Smooth muscle cell (in vitro differentiated cells): Measurements from ENCODE around the gene SCGN. TPM values are rescaled to one million over a fixed set of nuclear protein-coding genes. Genes with fewer than 3 reads are reported as not detected.

ENCODE experiments used
- DNase-seq: peaks from one replicate; lab custom pipeline; 2025; ENCODE audit not compliant: unreplicated experiment; lab: John Stamatoyannopoulos, UW
- H2AFZ ChIP-seq: fragments of 200-600 bp; sonication (generic); 2 replicates; pipeline ENCODE4 v1.6.0; 2016; ENCODE audit warnings: antibody characterized with exemption, low read depth, mild to moderate bottlenecking
- H3F3A ChIP-seq: fragments of 200-600 bp; sonication (generic); 2 replicates; pipeline ENCODE4 v1.6.0; 2017; ENCODE audit warnings: antibody characterized with exemption, low read depth
- H3K27ac ChIP-seq: fragments of 200-600 bp; sonication (generic); 2 replicates; pipeline ENCODE4 v1.5.1; 2016; ENCODE audit warnings: low read depth, mild to moderate bottlenecking
- H3K27me3 ChIP-seq: fragments of 200-600 bp; sonication (generic); 2 replicates; pipeline ENCODE4 v1.6.1; 2016; ENCODE audit warnings: low read depth, mild to moderate bottlenecking
- H3K36me3 ChIP-seq: fragments of 200-600 bp; sonication (generic); 2 replicates; pipeline ENCODE4 v1.5.1; 2016; ENCODE audit warnings: low read depth
- H3K4me1 ChIP-seq: fragments of 200-600 bp; sonication (generic); 2 replicates; pipeline ENCODE4 v1.5.1; 2016; ENCODE audit warnings: low read depth
- H3K4me2 ChIP-seq: fragments of 200-600 bp; sonication (generic); 2 replicates; pipeline ENCODE4 v1.6.0; 2016; ENCODE audit warnings: mild to moderate bottlenecking
- H3K4me3 ChIP-seq: fragments of 200-600 bp; sonication (generic); 2 replicates; pipeline ENCODE4 v1.5.1; 2016; ENCODE audit warnings: mild to moderate bottlenecking
- H3K79me2 ChIP-seq: fragments of 200-600 bp; sonication (generic); 2 replicates; pipeline ENCODE4 v1.6.0; 2016; ENCODE audit warnings: low read depth, mild to moderate bottlenecking
- H3K9ac ChIP-seq: fragments of 200-600 bp; sonication (generic); 2 replicates; pipeline ENCODE4 v1.6.0; 2016; ENCODE audit warnings: low read depth
- H3K9me3 ChIP-seq: fragments of 200-600 bp; sonication (generic); replicated peaks from 2 replicates; pipeline ENCODE4 v1.5.1; 2016; ENCODE audit warnings: low read depth
- H4K20me1 ChIP-seq: fragments of 200-600 bp; sonication (generic); 2 replicates; pipeline ENCODE4 v1.6.0; 2016; ENCODE audit warnings: low read depth
- CTCF ChIP-seq: fragments of 200-600 bp; sonication (generic); IDR thresholded peaks from 2 replicates; pipeline ENCODE4 v1.5.1; 2017; ENCODE audit warnings: borderline replicate concordance, mild to moderate bottlenecking, antibody characterized with exemption; ENCODE audit not compliant: insufficient read depth, poor library complexity, severe bottlenecking
- WGBS: methylation state at CpG from one replicate; pipeline ENCODE4 v1.1.7; 2016; ENCODE audit warnings: low lambda C conversion rate; 5-methylcytosine and 5-hydroxymethylcytosine counted together
- polyA plus RNA-seq: library from polyadenylated mRNA; unstranded; fragments of >200 nt; fragmentation: Nextera tagmentation; extraction: Ambion mirVana; gene quantifications from 2 replicates; pipeline ENCODE4 v1.2.1, GENCODE V29; 2016
- total RNA-seq: library from RNA; depleted of rRNA; stranded (reverse); fragments of >200 nt; gene quantifications from 2 replicates; pipeline ENCODE4 v1.2.3, GENCODE V29; 2014

The SCGN gene, protein sequence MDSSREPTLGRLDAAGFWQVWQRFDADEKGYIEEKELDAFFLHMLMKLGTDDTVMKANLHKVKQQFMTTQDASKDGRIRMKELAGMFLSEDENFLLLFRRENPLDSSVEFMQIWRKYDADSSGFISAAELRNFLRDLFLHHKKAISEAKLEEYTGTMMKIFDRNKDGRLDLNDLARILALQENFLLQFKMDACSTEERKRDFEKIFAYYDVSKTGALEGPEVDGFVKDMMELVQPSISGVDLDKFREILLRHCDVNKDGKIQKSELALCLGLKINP
- total RNA-seq (not detected in 2 replicates), polyA plus RNA-seq (not detected in 2 replicates)

DNA sequence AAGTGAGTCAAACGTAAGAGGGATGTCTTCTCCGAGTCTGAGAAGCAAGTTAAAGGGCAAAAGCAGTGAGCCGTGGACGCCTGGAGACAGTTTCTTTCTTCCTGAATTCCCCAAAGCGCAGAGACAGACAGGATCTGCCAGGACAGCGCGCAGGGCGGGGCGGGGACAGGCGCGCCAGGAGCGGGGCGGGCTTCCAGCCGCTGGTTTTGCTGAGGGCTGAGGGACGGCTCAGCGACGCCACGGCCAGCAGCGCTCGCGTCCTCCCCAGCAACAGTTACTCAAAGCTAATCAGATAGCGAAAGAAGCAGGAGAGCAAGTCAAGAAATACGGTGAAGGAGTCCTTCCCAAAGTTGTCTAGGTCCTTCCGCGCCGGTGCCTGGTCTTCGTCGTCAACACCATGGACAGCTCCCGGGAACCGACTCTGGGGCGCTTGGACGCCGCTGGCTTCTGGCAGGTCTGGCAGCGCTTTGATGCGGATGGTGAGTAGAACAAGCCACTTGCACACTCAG lies at the start of gene SCGN:
TSS of gene SCGN (plus strand) at position 209 of the 509 bp plus-strand sequence. CDS start at position 398, 189 bp downstream.
- Histone ChIP-seq H3K9me3 (no peaks in the 10 kb centered on the region), H3F3A (no peaks in the 10 kb centered on the region), H4K20me1 (no peaks in the 10 kb centered on the region), H3K4me2 (peak within 1 kb of the TSS; percentile 85), H3K27ac (no peak within 1 kb of the TSS), H2AFZ (no peak within 1 kb of the TSS), H3K27me3 (peaks cover 55% of the 10 kb centered on the region), H3K79me2 (no peaks in the 10 kb centered on the region), H3K4me3 (peak within 1 kb of the TSS; percentile 45), H3K36me3 (no peaks in the 10 kb centered on the region), H3K9ac (no peak within 1 kb of the TSS), H3K4me1 (no peaks in the 10 kb centered on the region)
- WGBS: 2% methylated on average over 27 of the region's 35 CpGs
- peak; percentile 27 for DNase-seq
- no peak for TF ChIP-seq CTCF

DNA sequence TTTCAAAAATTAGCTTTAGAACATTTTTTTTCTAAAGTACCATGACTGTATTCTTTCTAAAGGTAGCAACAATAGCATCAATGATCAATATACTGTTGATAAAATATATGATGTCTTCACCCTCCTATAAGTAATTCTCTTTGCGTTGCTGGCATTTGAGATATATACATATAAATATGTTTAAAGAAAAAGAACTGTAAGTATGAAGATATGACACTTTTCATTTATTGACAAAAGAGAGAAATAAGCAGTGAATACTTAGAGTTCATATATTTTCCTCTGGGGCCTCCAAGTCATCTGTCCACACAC lies 49.4 kb upstream of the SCGN start:
- Histone ChIP-seq H3K4me1 (no peaks in the 10 kb centered on the region), H3K27me3 (no peaks in the 10 kb centered on the region), H3K4me2 (no peak overlapping the region), H3K9me3 (no peaks in the 10 kb centered on the region), H3K9ac (no peak overlapping the region), H3K79me2 (no peaks in the 10 kb centered on the region), H3F3A (no peaks in the 10 kb centered on the region), H3K36me3 (no peaks in the 10 kb centered on the region), H4K20me1 (no peaks in the 10 kb centered on the region), H3K4me3 (no peak overlapping the region), H2AFZ (no peak overlapping the region), H3K27ac (no peak overlapping the region)
- WGBS: 100% methylated on average over 1 of the region's 1 CpG
- DNase-seq: no peak
- no peak for TF ChIP-seq CTCF

DNA sequence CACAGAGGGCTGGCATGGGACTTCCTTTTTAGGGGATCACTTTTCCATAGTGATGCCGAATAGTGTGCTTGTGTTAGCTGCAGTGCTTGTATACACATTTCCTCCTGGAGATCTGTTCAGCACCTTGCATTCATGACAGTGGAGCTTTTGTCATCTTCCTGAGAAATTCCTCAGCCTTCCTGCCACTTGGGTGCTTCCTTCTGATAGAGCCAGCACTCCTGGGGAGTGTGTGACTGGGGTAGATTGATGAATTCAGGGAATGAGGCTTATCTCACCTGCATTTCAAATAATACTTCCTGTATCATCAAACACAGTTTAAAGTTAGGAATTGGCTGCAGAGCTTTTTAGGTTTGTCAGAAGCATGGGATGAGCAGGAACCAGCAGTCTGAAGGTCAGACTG lies 48.8 kb upstream of the SCGN start:
- TF ChIP-seq CTCF: no peak
- H3K27ac ChIP-seq: no peak overlapping the region
- H3K4me3 ChIP-seq: no peak overlapping the region
- no peaks in the 10 kb centered on the region for H3K36me3 ChIP-seq
- no peaks in the 10 kb centered on the region for H3K27me3 ChIP-seq
- no peaks in the 10 kb centered on the region for H4K20me1 ChIP-seq
- H3K4me1 ChIP-seq: no peaks in the 10 kb centered on the region
- no peaks in the 10 kb centered on the region for H3F3A ChIP-seq
- H2AFZ ChIP-seq: no peak overlapping the region
- H3K4me2 ChIP-seq: no peak overlapping the region
- no peaks in the 10 kb centered on the region for H3K79me2 ChIP-seq
- 93% methylated on average over 1 of the region's 1 CpG for WGBS
- no peaks in the 10 kb centered on the region for H3K9me3 ChIP-seq
- no peak for DNase-seq
- H3K9ac ChIP-seq: no peak overlapping the region

- H3F3A ChIP-seq: no peaks in the 10 kb centered on the region
- no peaks in the 10 kb centered on the region for H3K79me2 ChIP-seq
- WGBS: 91% methylated on average over 11 of the region's 11 CpGs
- no peak for DNase-seq
- no peak overlapping the region for H3K4me3 ChIP-seq
- H3K4me2 ChIP-seq: no peak overlapping the region
- H3K27ac ChIP-seq: no peak overlapping the region
- H4K20me1 ChIP-seq: no peaks in the 10 kb centered on the region
- no peaks in the 10 kb centered on the region for H3K27me3 ChIP-seq
- TF ChIP-seq CTCF: no peak
- no peak overlapping the region for H2AFZ ChIP-seq
- no peaks in the 10 kb centered on the region for H3K9me3 ChIP-seq
- no peaks in the 10 kb centered on the region for H3K4me1 ChIP-seq
- H3K9ac ChIP-seq: no peak overlapping the region
- H3K36me3 ChIP-seq: no peaks in the 10 kb centered on the region
These were observed 45.9 kb upstream of the SCGN start for GRCh38 chr6:25606151-25606550.
